CD4-positive, alpha-beta T cell (primary cell): Measurements from ENCODE around the gene SYNGR3. TPM values are rescaled to one million over a fixed set of nuclear protein-coding genes. Genes with fewer than 3 reads are reported as not detected.
A peak's percentile ranks its signal among the peaks of the same experiment; 100 is the strongest.
"Not testable (repeated sequence)": the region's sequence is repeated elsewhere in the genome, so short reads cannot be mapped to it uniquely, and the experiment has no call there.

ENCODE experiments used
- ATAC-seq: fragments of 200-7000 bp; cut with Tn5 transposase; one replicate; pipeline ENCODE4 v1.10.0; 2022; ENCODE audit warnings: mild to moderate bottlenecking; ENCODE audit not compliant: poor library complexity
- CTCF ChIA-PET: fragments of 350-600 bp; sonication (Branson Sonifier 250); formaldehyde crosslinking; loops from one replicate; lab custom pipeline; 2021; ENCODE audit warnings: antibody characterized with exemption, inconsistent platforms; lab: Charles Lee
- POLR2A ChIA-PET: fragments of 350-600 bp; sonication (Branson Sonifier 250); formaldehyde crosslinking; loops from one replicate; lab custom pipeline; 2021; ENCODE audit warnings: antibody characterized with exemption, inconsistent platforms; lab: Charles Lee
- DNase-seq, 14 experiments: peaks; one replicate each; pipeline ENCODE4 v3.0.0-alpha.2; 2013 to 2020; ENCODE audit warnings: mixed read lengths in 2 of 14
- H3K27ac ChIP-seq, 2 donors: one replicate each; pipeline versions ENCODE4 v1.5.1 to v1.7.0; 2013; ENCODE audit warnings: low read length in 2 of 2, low read depth in 1 of 2, mild to moderate bottlenecking in 1 of 2
- H3K27me3 ChIP-seq, 2 experiments: 1 replicate in 1 of 2; 2 replicates in 1 of 2; pipeline versions ENCODE4 v1.6.1 to v1.7.0; 2013; ENCODE audit warnings: low read length in 2 of 2, control low read depth in 1 of 2, mild to moderate bottlenecking in 1 of 2, moderate library complexity in 1 of 2; ENCODE audit not compliant: insufficient read depth in 2 of 2, control insufficient read depth in 1 of 2
- H3K36me3 ChIP-seq: one replicate; pipeline ENCODE4 v1.6.1; 2013; ENCODE audit warnings: low read length, control low read depth; ENCODE audit not compliant: insufficient read depth
- H3K4me1 ChIP-seq: one replicate; pipeline ENCODE4 v1.6.1; 2013; ENCODE audit warnings: low read length, control low read depth; ENCODE audit not compliant: insufficient read depth
- H3K4me3 ChIP-seq: one replicate; pipeline ENCODE4 v1.5.1; 2013; ENCODE audit warnings: mild to moderate bottlenecking, low read length, moderate library complexity
- H3K9me3 ChIP-seq, 2 experiments: 1 replicate in 1 of 2; 2 replicates in 1 of 2; pipeline versions ENCODE4 v1.6.1 to v1.7.0; 2013; ENCODE audit warnings: low read length in 2 of 2, mild to moderate bottlenecking in 2 of 2, control low read depth in 1 of 2, moderate library complexity in 1 of 2; ENCODE audit not compliant: control insufficient read depth in 1 of 2, insufficient read depth in 1 of 2
- H3K27ac Mint-ChIP-seq: one replicate; pipeline ENCODE4 v1.8.0; 2020; ENCODE audit warnings: mixed read lengths
- H3K27me3 Mint-ChIP-seq: one replicate; pipeline ENCODE4 v1.8.0; 2021; ENCODE audit warnings: mixed read lengths
- H3K36me3 Mint-ChIP-seq: one replicate; pipeline ENCODE4 v1.8.0; 2021; ENCODE audit warnings: low read depth, mixed read lengths
- H3K4me1 Mint-ChIP-seq: one replicate; pipeline ENCODE4 v1.8.0; 2021; ENCODE audit warnings: low read depth, mixed read lengths
- H3K4me3 Mint-ChIP-seq: one replicate; pipeline ENCODE4 v1.8.0; 2020; ENCODE audit warnings: mild to moderate bottlenecking, mixed read lengths
- H3K9me3 Mint-ChIP-seq: one replicate; pipeline ENCODE4 v1.8.0; 2020; ENCODE audit warnings: mixed read lengths
- CTCF ChIP-seq: fragments of 200-600 bp; IDR thresholded peaks from one replicate; pipeline ENCODE4 v1.8.0; 2022; ENCODE audit warnings: antibody characterized with exemption, mild to moderate bottlenecking
- intact Hi-C, 2 experiments: fragments of 100-400 bp; cut with DNase I in 1 of 2; cut with micrococcal nuclease in 1 of 2; formaldehyde crosslinking; loops; one replicate each; pipeline versions ENCODE4 v1.15.1 to v1.9.0; 2023 to 2025; cut with DNase I, micrococcal nuclease
- total RNA-seq, 174 experiments: library from RNA in 2 of 174; stranded (reverse) in 2 of 174; gene quantifications; one replicate each; pipeline ENCODE4 v1.2.3 and lab custom pipeline; 2021 to 2026

Gene SYNGR3
- total RNA-seq, 2 experiments from 2014 or later, result 3.8 to 3.9 TPM

GRCh38 chr16:1960665-1961630 lies 28.8 kb upstream of the SYNGR3 start:
- Histone ChIP-seq H3K9me3 (no peaks in the 10 kb centered on the region), H3K27ac (peak overlapping the region in 1 of 2 donors; percentile 72), H3K36me3 (peaks cover 34% of the 10 kb centered on the region), H3K4me1 (peaks cover 65% of the 10 kb centered on the region), H3K4me3 (peak overlapping the region; percentile 94), H3K27me3 (no peaks in the 10 kb centered on the region)
- Mint-ChIP-seq H3K36me3 (peaks cover 55% of the 10 kb centered on the region), H3K4me3 (peak overlapping the region; percentile 91), H3K27me3 (no peaks in the 10 kb centered on the region), H3K9me3 (no peaks in the 10 kb centered on the region), H3K4me1 (peaks cover 55% of the 10 kb centered on the region), H3K27ac (peak overlapping the region; percentile 98)
- ChIA-PET POLR2A (interaction anchor here (0.8 to 5.0 kb wide), 8 partner anchors 10 to 194 kb away, joined by 3 to 31 read pairs (median 5); partner anchors contain the start of genes EME2, GFER, MRPS34 and NUBP2), CTCF (interaction anchor here (0.7 to 2.0 kb wide), 2 partner anchors 43 to 179 kb away, joined by 3 to 10 read pairs; no protein-coding TSS in a partner anchor)
- ATAC-seq (no peak), DNase-seq (peak in 5 of 14 experiments; percentile 18 to 61 (median 26))
- intact Hi-C loops, result loop anchor here in 1 of 2 experiments (2.0 to 10.0 kb wide), 2 partner anchors 48 to 1266 kb away; partner anchors contain the start of genes WDR24 and ZNF598
- TF ChIP-seq CTCF, result no peak

GRCh38 chr16:1961651-1962067 lies 28.1 kb upstream of the SYNGR3 start:
- peaks cover 34% of the 10 kb centered on the region for H3K36me3 ChIP-seq
- ChIA-PET CTCF (no interaction called here), POLR2A (interaction anchor here (1.3 to 5.0 kb wide), 6 partner anchors 10 to 193 kb away, joined by 4 to 31 read pairs (median 6); partner anchors contain the start of genes EME2, MRPS34, NUBP2 and SPSB3)
- TF ChIP-seq CTCF, result no peak
- H3K27ac Mint-ChIP-seq, result peak overlapping the region; percentile 98
- H3K4me3 ChIP-seq, result no peak overlapping the region
- H3K9me3 ChIP-seq, result no peaks in the 10 kb centered on the region
- peaks cover 55% of the 10 kb centered on the region for H3K36me3 Mint-ChIP-seq
- H3K9me3 Mint-ChIP-seq, result no peaks in the 10 kb centered on the region
- no peaks in the 10 kb centered on the region for H3K27me3 ChIP-seq
- no peak for ATAC-seq
- no peaks in the 10 kb centered on the region for H3K27me3 Mint-ChIP-seq
- DNase-seq, result peak in 1 of 14 experiments; percentile 23
- peaks cover 70% of the 10 kb centered on the region for H3K4me1 ChIP-seq
- H3K27ac ChIP-seq, result no peak overlapping the region
- intact Hi-C loops, result loop anchor here in 1 of 2 experiments (2.0 to 10.0 kb wide), 2 partner anchors 47 to 1267 kb away; partner anchors contain the start of genes WDR24 and ZNF598
- peaks cover 55% of the 10 kb centered on the region for H3K4me1 Mint-ChIP-seq
- H3K4me3 Mint-ChIP-seq, result peak overlapping the region; percentile 82

DNA sequence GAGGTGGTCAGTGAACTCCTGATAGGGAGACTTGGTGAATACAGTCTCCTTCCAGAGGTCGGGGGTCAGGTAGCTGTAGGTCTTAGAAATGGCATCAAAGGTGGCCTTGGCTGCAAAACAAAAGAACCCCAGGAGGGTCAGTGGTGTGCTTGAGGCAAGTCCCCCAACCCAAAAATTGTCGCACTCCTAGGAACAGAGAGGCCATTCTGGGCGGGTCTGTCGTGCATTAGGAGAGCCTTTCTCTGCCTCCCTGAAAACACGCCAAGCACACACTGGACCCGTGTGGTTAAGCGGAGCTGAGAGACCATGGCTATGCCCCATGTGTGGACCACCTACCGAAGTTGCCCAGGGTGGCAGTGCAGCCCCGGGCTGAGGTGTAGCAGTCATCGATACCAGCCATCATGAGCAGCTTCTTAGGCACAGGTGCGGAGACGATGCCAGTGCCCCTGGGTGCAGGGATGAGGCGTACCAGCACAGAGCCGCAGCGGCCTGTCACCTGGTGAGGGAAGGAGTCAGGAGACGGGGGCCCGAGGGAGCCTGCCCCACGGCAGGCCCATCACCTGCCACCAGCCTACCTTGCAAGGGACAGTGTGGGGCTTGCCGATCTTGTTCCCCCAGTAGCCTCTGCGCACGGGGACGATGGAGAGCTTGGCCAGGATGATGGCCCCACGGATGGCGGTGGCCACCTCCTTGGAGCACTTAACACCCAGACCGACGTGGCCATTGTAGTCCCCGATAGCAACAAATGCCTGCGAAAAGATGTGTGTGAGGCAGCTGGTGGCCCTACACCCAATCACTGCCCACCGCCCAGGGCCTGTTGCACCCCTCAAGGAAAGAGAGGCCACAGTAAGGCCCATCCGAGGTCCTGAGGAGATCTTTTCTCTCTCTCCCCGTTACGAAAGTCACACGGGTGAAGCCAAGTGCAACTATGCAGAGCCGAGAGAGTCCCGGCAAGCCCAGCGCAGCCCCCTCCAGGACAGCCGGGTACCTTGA lies 27.3 kb upstream of the SYNGR3 start:
- Histone ChIP-seq H3K36me3 (peaks cover 34% of the 10 kb centered on the region), H3K4me1 (peaks cover 70% of the 10 kb centered on the region), H3K27ac (peak overlapping the region in 1 of 2 donors; percentile 29)
- not testable (repeated sequence) for H3K9me3 ChIP-seq, H3K27me3 Mint-ChIP-seq, ATAC-seq, DNase-seq, H3K9me3 Mint-ChIP-seq, H3K4me3 ChIP-seq, H3K27me3 ChIP-seq
- Mint-ChIP-seq H3K27ac (peak overlapping the region; percentile 98), H3K36me3 (peaks cover 55% of the 10 kb centered on the region), H3K4me1 (peaks cover 55% of the 10 kb centered on the region), H3K4me3 (peak overlapping the region; percentile 98)
- intact Hi-C loops, result loop anchor here in 1 of 2 experiments (10.0 kb wide), 1 partner anchor 1268 kb away; the partner anchor contains the start of gene WDR24
- ChIA-PET CTCF (interaction anchor here (2.3 kb wide), 1 partner anchor 178 kb away, joined by 7 read pairs; no protein-coding TSS in a partner anchor), POLR2A (interaction anchor here (1.3 to 5.0 kb wide), 8 partner anchors 9 to 193 kb away, joined by 4 to 55 read pairs (median 12); partner anchors contain the start of genes EME2, MRPS34, NUBP2 and SPSB3)
